ENCODE data around the gene CCDC134. TPM values are rescaled to one million over a fixed set of nuclear protein-coding genes. Genes with fewer than 3 reads are reported as not detected.

CCDC134 gene
- total RNA-seq, 1 donor from 2014 or later, result 24.2 TPM

DNA sequence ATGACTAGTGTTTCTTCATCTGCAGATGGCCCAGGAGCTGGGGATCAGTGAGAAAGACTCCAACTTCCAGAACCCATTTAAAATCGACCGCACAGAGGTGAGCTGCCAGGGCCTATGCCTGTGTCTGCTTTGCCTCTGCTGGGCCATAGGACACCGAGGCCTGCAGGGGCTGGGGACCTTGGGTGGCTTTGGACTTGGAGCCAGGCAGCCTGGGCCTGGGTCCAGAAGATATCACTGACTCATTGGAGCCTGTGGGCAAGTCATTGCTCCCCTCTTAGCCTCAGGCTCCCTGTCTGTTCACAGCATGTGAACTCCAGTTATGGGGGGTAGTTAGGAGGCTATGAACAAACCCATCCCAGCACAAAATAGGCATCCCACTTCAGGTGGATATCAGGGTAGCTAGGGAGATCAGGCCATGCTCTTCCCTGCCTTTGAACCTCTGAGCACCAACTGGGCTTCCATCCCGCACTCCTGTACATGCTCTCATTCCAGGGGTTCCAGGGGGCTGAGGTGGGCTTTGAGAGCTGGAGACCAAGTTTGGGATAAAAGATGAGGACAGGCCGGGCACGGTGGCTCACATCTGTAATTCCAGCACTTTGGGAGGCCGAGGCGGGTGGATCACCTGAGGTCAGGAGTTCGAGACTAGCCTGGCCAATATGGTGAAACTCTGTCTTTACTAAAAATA is 13.4 kb downstream of the CCDC134 start:
- no peaks in the 10 kb centered on the region for H3K9me3 Mint-ChIP-seq (ENCODE audit: low read depth)
- DNase-seq (ENCODE audit: low spot score, unreplicated experiment), result no peak
- no peaks in the 10 kb centered on the region for H3K4me1 Mint-ChIP-seq (ENCODE audit: low read depth)
- H3K27me3 Mint-ChIP-seq, result no peaks in the 10 kb centered on the region
- H3K4me3 Mint-ChIP-seq (ENCODE audit: low read depth), result no peak overlapping the region
- TF ChIP-seq, protein P1, sequence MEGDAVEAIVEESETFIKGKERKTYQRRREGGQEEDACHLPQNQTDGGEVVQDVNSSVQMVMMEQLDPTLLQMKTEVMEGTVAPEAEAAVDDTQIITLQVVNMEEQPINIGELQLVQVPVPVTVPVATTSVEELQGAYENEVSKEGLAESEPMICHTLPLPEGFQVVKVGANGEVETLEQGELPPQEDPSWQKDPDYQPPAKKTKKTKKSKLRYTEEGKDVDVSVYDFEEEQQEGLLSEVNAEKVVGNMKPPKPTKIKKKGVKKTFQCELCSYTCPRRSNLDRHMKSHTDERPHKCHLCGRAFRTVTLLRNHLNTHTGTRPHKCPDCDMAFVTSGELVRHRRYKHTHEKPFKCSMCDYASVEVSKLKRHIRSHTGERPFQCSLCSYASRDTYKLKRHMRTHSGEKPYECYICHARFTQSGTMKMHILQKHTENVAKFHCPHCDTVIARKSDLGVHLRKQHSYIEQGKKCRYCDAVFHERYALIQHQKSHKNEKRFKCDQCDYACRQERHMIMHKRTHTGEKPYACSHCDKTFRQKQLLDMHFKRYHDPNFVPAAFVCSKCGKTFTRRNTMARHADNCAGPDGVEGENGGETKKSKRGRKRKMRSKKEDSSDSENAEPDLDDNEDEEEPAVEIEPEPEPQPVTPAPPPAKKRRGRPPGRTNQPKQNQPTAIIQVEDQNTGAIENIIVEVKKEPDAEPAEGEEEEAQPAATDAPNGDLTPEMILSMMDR (IDR thresholded peaks at IDR 0.05; ENCODE audit: unreplicated experiment), result no peak
- peaks cover 5% of the 10 kb centered on the region for H3K36me3 Mint-ChIP-seq (ENCODE audit: insufficient read depth)
- H3K27ac Mint-ChIP-seq, result no peak overlapping the region

DNA sequence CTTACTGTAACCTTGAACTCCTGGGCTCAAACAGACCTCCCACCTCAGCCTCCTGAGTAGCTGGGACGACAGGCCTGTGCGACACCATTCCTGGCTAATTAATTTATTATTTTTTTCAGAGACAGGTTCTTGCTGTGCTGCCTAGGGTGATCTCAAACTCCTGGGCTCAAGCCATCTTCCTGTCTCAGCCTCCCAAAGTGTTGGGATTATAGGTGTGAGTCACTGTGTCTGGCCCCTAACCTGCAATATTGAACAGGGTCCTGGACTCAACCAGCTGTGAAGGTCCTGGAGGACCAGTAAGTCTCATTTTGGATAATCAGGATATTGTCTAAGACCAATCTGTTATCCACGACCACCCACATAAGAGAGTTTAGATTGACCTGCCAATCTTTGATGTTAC is 15.2 kb downstream of the CCDC134 start:
- TF ChIP-seq, protein P1 (IDR thresholded peaks at IDR 0.05; ENCODE audit: unreplicated experiment), result no peak
- H3K4me1 Mint-ChIP-seq (ENCODE audit: low read depth), result no peaks in the 10 kb centered on the region
- no peaks in the 10 kb centered on the region for H3K9me3 Mint-ChIP-seq (ENCODE audit: low read depth)
- no peak overlapping the region for H3K27ac Mint-ChIP-seq
- no peaks in the 10 kb centered on the region for H3K27me3 Mint-ChIP-seq
- H3K36me3 Mint-ChIP-seq (ENCODE audit: insufficient read depth), result peaks cover 2% of the 10 kb centered on the region
- H3K4me3 Mint-ChIP-seq (ENCODE audit: low read depth), result no peak overlapping the region
- no peak for DNase-seq (ENCODE audit: low spot score, unreplicated experiment)

DNA sequence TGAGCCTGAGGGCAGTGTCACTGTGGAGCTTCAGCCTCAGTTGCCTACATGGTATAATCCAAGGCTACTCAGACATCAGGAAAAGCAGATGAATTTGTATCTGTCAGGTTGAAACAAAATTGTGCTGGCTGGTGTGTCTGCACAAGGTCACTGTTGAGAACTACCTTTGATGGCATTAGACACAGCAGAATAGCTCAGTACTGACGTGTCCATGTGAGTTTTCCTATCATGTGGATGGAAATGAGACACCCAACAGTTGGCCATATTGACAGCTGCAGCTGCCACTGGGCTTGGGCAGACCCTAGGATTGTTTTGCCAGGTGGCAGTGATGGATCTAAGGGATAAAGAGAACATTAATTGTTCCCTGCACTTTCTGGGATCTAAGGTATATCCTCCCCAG is 15.8 kb downstream of the CCDC134 start:
- TF ChIP-seq, protein P1 (IDR thresholded peaks at IDR 0.05; ENCODE audit: unreplicated experiment), result no peak
- Mint-ChIP-seq H3K4me1 (ENCODE audit: low read depth) (no peaks in the 10 kb centered on the region), H3K9me3 (ENCODE audit: low read depth) (no peaks in the 10 kb centered on the region), H3K4me3 (ENCODE audit: low read depth) (no peak overlapping the region), H3K27me3 (no peaks in the 10 kb centered on the region), H3K36me3 (ENCODE audit: insufficient read depth) (peaks cover 2% of the 10 kb centered on the region), H3K27ac (no peak overlapping the region)
- no peak for DNase-seq (ENCODE audit: low spot score, unreplicated experiment)

DNA sequence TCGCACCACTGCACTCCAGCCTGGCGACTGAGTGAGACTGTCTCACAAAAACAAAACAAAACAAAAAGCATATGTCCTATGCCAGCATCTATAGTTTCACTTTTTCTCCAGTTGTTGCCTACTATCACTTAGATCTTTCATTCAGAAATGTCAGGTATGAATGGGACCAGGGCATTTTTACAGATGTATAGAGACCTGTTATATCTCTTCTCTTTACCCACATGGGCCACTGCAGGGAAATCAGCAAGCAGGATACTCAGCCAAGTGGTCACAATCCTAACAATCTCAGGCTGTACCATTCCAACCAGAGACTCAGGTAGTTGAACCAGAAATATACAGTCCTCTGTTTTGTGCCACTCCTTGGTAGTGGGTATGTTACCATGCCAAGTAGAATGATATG is 16.4 kb downstream of the CCDC134 start:
- no peak overlapping the region for H3K4me3 Mint-ChIP-seq (ENCODE audit: low read depth)
- TF ChIP-seq, protein P1 (IDR thresholded peaks at IDR 0.05; ENCODE audit: unreplicated experiment), result no peak
- H3K27ac Mint-ChIP-seq, result no peak overlapping the region
- no peak for DNase-seq (ENCODE audit: low spot score, unreplicated experiment)
- no peaks in the 10 kb centered on the region for H3K27me3 Mint-ChIP-seq
- no peaks in the 10 kb centered on the region for H3K9me3 Mint-ChIP-seq (ENCODE audit: low read depth)
- H3K36me3 Mint-ChIP-seq (ENCODE audit: insufficient read depth), result peaks cover 3% of the 10 kb centered on the region
- no peaks in the 10 kb centered on the region for H3K4me1 Mint-ChIP-seq (ENCODE audit: low read depth)

DNA sequence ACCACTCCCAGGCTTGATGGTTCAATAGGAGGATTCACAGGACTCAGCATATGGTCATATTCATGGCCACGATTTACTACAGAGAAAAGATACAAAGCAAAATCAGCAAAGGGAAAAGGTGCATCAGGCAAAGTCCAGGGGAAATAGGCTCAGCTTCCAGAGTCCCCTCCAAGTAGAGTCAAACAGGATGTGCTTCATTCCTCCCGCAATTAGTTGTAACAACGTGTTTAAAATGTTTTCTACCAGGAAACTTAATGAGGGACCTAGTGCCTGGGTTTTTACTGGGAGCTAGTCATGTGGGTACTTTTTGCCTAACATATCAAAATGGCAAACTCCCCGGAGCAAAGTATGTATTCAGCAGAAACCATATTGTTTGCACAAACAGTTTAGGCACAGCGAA is 17.5 kb downstream of the CCDC134 start:
- peaks cover 3% of the 10 kb centered on the region for H3K36me3 Mint-ChIP-seq (ENCODE audit: insufficient read depth)
- H3K27ac Mint-ChIP-seq, result no peak overlapping the region
- no peak overlapping the region for H3K4me3 Mint-ChIP-seq (ENCODE audit: low read depth)
- TF ChIP-seq, protein P1 (IDR thresholded peaks at IDR 0.05; ENCODE audit: unreplicated experiment), result no peak
- no peaks in the 10 kb centered on the region for H3K4me1 Mint-ChIP-seq (ENCODE audit: low read depth)
- H3K9me3 Mint-ChIP-seq (ENCODE audit: low read depth), result no peaks in the 10 kb centered on the region
- no peak for DNase-seq (ENCODE audit: low spot score, unreplicated experiment)
- no peaks in the 10 kb centered on the region for H3K27me3 Mint-ChIP-seq
